ENCODE data around the gene RSPO4.

RSPO4 gene

GRCh38 chr20:957544-957943 lies 44.6 kb downstream of the RSPO4 start:
- TF ChIP-seq CTCF (conservative IDR thresholded peaks at IDR 0.05; ENCODE audit: control insufficient read depth, insufficient read depth, low read depth, low read length): no peak
- peak; percentile 9 for DNase-seq (ENCODE audit: low read depth)
- H3K4me3 ChIP-seq (ENCODE audit: control insufficient read depth, low read depth, low read length): no peak overlapping the region

DNA sequence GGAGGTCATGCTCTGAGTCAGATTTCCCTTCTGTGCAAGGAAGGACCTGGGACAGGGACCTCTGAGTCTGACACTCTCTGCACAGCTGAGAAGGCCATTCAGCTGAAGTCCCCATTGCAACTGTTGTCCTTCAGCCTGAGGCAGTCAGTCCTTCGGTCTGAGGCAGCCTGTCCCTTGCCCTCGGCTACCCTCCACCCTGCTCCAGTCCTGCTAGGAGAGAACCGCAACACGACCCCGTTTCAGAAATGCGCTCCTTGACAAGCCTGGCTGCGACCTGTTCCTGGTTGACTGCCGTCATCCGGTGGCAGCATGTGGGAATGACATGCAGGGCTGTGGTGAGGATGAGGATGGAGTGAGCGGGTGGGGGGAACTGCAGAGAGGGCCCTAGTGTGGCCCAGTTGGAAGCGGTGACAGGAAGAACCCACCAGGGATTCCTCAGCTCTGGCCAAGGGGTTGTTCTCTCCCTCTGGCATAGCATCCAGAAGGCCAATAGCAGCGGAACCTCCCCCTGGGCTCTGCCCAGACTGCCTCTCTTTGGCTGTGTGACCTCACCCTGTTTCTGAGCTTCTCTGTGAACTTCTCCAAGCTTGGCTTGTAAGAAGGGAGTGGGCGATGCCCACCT lies 45.7 kb downstream of the RSPO4 start:
- DNase-seq (ENCODE audit: low read depth): peak; percentile 55
- no peak overlapping the region for H3K4me3 ChIP-seq (ENCODE audit: control insufficient read depth, low read depth, low read length)
- peak; percentile 96 for TF ChIP-seq CTCF (conservative IDR thresholded peaks at IDR 0.05; ENCODE audit: control insufficient read depth, insufficient read depth, low read depth, low read length)

GRCh38 chr20:955656-956055 lies 46.5 kb downstream of the RSPO4 start:
- no peak for TF ChIP-seq CTCF (conservative IDR thresholded peaks at IDR 0.05; ENCODE audit: control insufficient read depth, insufficient read depth, low read depth, low read length)
- H3K4me3 ChIP-seq (ENCODE audit: control insufficient read depth, low read depth, low read length): no peak overlapping the region
- no peak for DNase-seq (ENCODE audit: low read depth)

DNA sequence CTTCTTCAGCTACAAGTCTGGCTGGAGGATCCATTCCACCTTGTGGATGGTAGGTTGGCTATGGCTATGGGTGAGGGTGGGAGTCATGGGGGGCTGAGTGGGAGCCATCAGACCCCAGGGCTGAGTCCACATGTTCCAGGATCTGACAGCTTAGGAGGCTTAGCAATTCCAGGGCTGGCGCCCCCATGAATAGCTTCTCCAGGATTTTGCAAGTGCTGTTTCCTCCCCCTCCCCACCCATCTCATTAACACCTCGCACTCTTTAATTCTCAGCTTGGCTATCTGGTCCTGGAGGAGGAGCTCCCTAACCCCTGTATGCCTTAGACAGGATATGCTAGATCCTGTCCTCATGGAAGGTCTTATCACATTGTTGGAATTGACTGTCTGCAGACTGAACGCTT lies 47.0 kb downstream of the RSPO4 start:
- no peak for TF ChIP-seq CTCF (conservative IDR thresholded peaks at IDR 0.05; ENCODE audit: control insufficient read depth, insufficient read depth, low read depth, low read length)
- no peak overlapping the region for H3K4me3 ChIP-seq (ENCODE audit: control insufficient read depth, low read depth, low read length)
- no peak for DNase-seq (ENCODE audit: low read depth)

GRCh38 chr20:953742-954141 lies 48.4 kb downstream of the RSPO4 start:
- peak; percentile 27 for TF ChIP-seq CTCF (conservative IDR thresholded peaks at IDR 0.05; ENCODE audit: control insufficient read depth, insufficient read depth, low read depth, low read length)
- DNase-seq (ENCODE audit: low read depth): peak; percentile 5
- no peak overlapping the region for H3K4me3 ChIP-seq (ENCODE audit: control insufficient read depth, low read depth, low read length)

- no peak for TF ChIP-seq CTCF (conservative IDR thresholded peaks at IDR 0.05; ENCODE audit: control insufficient read depth, insufficient read depth, low read depth, low read length)
- H3K4me3 ChIP-seq (ENCODE audit: control insufficient read depth, low read depth, low read length): no peak overlapping the region
- no peak for DNase-seq (ENCODE audit: low read depth)
These were observed 49.8 kb downstream of the RSPO4 start for GRCh38 chr20:952196-952795.
